GM21786 (cell line): ENCODE measurements around the gene HGFAC.

Experiments
- ATAC-seq: cut with Tn5 transposase; IDR thresholded peaks from one replicate; pipeline ENCODE4 v1.9.1; 2021; ENCODE audit not compliant: unreplicated experiment

The HGFAC gene

DNA sequence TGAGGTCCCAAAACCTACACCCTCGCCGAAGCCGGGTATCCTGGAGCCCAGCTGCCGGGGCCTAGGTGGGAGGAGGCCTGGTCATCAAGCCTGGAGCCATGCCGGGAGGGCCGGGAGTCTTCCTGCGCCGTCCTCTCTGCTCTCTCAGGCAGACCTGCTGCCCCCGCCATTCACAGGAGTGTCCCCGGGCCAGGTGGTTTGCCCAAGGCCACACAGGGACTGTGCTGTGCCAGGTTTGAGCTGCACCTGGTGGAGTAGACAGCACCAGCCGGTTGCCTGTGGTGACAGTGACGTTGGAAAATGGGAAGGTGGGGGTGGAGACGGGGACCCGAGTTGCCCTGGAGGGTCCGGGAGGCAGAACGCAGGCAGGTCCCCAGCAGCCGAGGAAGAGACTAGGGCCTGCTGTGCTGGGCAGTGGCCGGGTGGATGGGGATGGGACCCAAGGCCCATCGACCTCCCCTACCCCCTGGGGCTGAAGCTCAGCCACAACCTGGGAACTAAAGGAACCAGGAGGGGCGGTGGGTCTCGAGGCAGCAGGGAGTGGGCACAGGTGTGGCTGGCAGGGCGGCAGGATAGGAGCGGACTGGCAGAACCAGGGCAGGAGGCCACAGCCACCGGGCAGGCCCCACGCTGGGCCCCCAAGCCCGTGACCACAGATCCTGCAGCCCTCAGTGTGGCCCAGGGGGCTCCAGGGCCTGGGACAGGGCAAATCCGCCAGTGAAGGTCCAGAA lies 30.8 kb downstream of the HGFAC start:
- no peak for ATAC-seq

- no peak for ATAC-seq
Measured at GRCh38 chr4:3473181-3473950, 31.6 kb downstream of the HGFAC start.

- ATAC-seq, result no peak
Measured at GRCh38 chr4:3473996-3474765, 32.4 kb downstream of the HGFAC start.

- no peak for ATAC-seq
Measured at GRCh38 chr4:3475041-3475712, 33.4 kb downstream of the HGFAC start.

- ATAC-seq, result no peak
Measured at GRCh38 chr4:3475713-3476260, 34.0 kb downstream of the HGFAC start.

DNA sequence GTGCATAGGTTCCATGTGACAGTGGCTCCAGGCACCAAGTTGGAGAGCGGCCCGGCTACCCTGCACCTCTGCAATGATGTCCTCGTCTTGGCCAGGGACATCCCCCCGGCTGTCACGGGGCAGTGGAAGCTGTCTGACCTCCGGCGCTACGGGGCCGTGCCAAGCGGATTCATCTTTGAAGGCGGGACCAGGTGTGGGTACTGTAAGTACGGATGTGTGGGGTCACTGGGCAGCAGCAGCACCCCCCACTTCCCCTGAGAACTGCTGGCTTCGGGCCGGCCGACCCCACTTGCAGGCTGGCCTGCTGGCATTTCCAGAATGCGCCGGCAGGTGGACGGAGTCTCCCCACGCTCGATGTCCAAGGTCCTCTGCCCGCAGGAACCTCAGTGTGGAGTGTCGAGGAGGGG lies 34.6 kb downstream of the HGFAC start:
- ATAC-seq, result no peak

DNA sequence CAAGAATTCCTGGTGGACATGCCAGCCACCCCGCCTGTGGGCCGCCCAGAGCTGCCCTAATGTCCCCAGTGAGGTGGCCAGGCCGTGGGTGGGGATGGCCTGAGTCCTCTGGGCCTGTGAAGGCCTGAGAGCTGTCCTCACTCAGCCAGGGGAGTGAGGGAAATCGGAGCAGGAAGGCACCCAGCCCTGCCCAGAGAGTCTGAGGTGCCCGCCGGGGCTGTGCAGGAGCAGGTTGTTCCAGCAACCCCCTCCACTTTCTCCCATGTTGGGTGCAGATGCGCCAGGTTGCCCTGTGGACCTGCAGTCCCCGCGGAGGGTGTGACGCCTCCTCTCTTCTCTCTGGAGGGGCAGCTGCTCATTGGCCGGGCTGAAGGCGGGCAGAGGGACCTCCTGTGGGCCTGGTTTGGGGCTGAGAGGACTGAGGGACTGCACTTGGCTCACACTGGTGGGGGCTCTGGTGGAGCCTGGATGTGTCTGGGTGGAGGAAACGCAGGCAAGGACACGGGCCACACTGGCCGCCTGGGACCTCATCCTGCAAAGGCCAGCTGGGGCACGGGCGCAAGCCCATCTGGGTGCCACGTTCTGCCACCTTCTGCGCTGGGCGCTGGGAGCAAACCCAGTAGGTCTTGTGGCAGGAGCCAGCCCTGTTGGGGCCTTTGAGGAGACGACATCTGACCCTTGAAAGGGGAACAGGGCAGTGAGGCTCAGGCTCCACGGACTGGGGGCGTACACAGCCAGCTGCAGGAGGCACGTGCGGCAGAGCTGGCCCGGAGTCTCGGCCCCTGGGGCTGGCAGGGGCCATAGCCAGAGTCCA lies 35.4 kb downstream of the HGFAC start:
- ATAC-seq, result no peak

GRCh38 chr4:3477750-3478430 lies 36.1 kb downstream of the HGFAC start:
- ATAC-seq, result no peak

- ATAC-seq, result no peak
Measured at GRCh38 chr4:3478446-3479357, 36.9 kb downstream of the HGFAC start.

DNA sequence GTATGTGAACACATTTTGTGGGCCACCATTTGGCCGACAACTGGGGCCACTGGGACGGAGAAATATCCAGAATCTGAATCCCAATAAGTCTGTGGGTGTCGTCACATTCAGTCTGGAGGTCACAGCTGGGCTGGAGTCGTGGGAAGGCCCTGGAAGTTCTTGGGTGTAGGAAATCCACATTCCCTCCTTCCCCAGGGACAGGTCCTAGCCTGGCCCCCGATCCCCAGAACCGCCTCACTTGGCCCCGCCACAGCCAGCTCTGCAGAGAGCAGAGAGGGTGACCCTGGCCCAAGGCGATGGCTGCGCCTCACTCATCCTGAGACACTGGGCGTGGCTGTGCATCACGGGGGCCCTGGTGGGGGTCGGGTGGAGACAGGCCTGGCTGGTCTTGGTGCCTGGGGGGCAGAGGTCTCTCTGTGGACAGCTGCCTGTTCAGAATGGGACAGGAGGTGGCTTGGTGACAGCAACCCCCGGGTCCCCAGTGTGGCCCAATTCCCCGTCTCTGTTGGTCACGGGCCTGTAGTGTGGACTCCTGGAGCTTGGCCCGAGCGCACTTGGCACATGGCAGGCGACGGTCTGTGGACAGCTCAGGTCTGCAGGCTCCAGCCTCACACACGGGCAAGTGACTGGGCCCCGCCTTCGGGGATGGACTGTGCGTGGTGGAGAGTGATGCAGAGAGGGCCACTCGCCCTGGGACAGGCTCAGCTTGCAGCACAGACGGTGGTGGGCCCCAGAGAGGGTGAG lies 37.8 kb downstream of the HGFAC start:
- no peak for ATAC-seq

GRCh38 chr4:3480528-3481112 lies 38.9 kb downstream of the HGFAC start:
- peak; percentile 49 for ATAC-seq

GRCh38 chr4:3481113-3481531 lies 39.4 kb downstream of the HGFAC start:
- no peak for ATAC-seq

- ATAC-seq, result no peak
Measured at GRCh38 chr4:3481783-3482393, 40.1 kb downstream of the HGFAC start.

- no peak for ATAC-seq
Measured at GRCh38 chr4:3482707-3483106, 40.9 kb downstream of the HGFAC start.

DNA sequence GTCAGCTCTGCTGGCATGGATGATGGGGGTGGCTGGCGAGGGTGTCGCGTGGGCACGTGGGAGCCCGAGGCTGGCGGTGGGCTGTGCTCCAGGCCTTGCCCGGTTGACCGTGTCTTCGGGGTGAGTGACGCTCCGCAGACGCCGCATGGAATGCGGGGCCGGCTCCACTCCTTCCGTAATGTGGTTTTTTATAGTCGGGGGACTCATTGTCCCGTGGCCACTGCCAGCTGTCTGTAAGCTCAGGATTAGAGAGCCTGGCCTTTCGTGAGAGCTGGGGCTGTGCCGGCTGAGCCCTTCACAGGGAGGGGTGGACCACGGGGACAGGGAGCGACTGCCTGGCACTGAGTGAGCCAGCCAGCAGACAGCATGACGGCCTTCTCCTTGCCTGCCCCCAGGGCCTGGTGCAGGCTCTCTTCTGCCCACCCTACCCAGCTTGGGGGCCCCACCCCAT lies 41.7 kb downstream of the HGFAC start:
- no peak for ATAC-seq

GRCh38 chr4:3484057-3484973 lies 42.5 kb downstream of the HGFAC start:
- ATAC-seq, result no peak
